OCI-LY3 (cell line): ENCODE data around the gene DIO1.

ENCODE experiments used
- H2AFZ ChIP-seq: fragments of 200-600, 300-600 bp; shearing (Covaris generic); 2 replicates; pipeline ENCODE4 v1.6.0; 2014; ENCODE audit warnings: antibody characterized with exemption, low read depth, low read length
- H3K27ac ChIP-seq: fragments of 200-600, 300-600 bp; sonication (generic); 2 replicates; pipeline ENCODE4 v1.5.1; 2014; ENCODE audit warnings: mild to moderate bottlenecking, low read length, moderate library complexity, mixed read lengths
- H3K27me3 ChIP-seq: fragments of 200-600, 300-600 bp; sonication (generic); 2 replicates; pipeline ENCODE4 v1.6.1; 2014; ENCODE audit warnings: low read depth, low read length, mixed read lengths
- H3K36me3 ChIP-seq: fragments of 200-600, 300-600 bp; sonication (generic); replicated peaks from 2 replicates; pipeline ENCODE3; 2014; ENCODE audit warnings: low read depth, low read length, mixed read lengths
- H3K4me1 ChIP-seq: fragments of 300-600, 200-600 bp; sonication (generic); 2 replicates; pipeline ENCODE4 v1.6.1; 2014; ENCODE audit warnings: low read length, mixed read lengths
- H3K4me2 ChIP-seq: fragments of 200-600, 300-600 bp; sonication (generic); 2 replicates; pipeline ENCODE4 v1.6.1; 2014; ENCODE audit warnings: low read length, mixed read lengths
- H3K4me3 ChIP-seq: fragments of 300-600, 200-600 bp; sonication (generic); 2 replicates; pipeline ENCODE4 v1.5.1; 2014; ENCODE audit warnings: antibody characterized with exemption, mild to moderate bottlenecking, low read length, moderate library complexity
- H3K79me2 ChIP-seq: fragments of 300-600, 200-600 bp; shearing (Covaris generic); 2 replicates; pipeline ENCODE4 v1.6.1; 2014; ENCODE audit warnings: mild to moderate bottlenecking, low read length, mixed read lengths
- H3K9ac ChIP-seq: fragments of 300-600, 200-600 bp; shearing (Covaris generic); 2 replicates; pipeline ENCODE4 v1.6.0; 2014; ENCODE audit warnings: mild to moderate bottlenecking, low read length, moderate library complexity
- H3K9me3 ChIP-seq: fragments of 200-600, 300-600 bp; shearing (Covaris generic); 2 replicates; pipeline ENCODE4 v1.6.1; 2014; ENCODE audit warnings: low read length, mixed read lengths; ENCODE audit not compliant: insufficient read depth
- H4K20me1 ChIP-seq: fragments of 200-600, 300-600 bp; sonication (generic); 2 replicates; pipeline ENCODE4 v1.6.1; 2016; ENCODE audit warnings: low read length, mixed read lengths; ENCODE audit not compliant: insufficient read depth
- EZH2phosphoT487 ChIP-seq: fragments of 200-600 bp; shearing (Covaris generic); IDR thresholded peaks from 2 replicates; pipeline ENCODE4 v1.6.1; 2018; ENCODE audit warnings: antibody characterized with exemption, mixed run types, low read depth
- TF ChIP-seq, protein P1 (sequence below): fragments of 200-600, 300-600 bp; sonication (generic); IDR thresholded peaks from 2 replicates; pipeline ENCODE4 v1.5.1; 2014; ENCODE audit warnings: antibody characterized with exemption, low read length, low read depth

The DIO1 gene

DNA sequence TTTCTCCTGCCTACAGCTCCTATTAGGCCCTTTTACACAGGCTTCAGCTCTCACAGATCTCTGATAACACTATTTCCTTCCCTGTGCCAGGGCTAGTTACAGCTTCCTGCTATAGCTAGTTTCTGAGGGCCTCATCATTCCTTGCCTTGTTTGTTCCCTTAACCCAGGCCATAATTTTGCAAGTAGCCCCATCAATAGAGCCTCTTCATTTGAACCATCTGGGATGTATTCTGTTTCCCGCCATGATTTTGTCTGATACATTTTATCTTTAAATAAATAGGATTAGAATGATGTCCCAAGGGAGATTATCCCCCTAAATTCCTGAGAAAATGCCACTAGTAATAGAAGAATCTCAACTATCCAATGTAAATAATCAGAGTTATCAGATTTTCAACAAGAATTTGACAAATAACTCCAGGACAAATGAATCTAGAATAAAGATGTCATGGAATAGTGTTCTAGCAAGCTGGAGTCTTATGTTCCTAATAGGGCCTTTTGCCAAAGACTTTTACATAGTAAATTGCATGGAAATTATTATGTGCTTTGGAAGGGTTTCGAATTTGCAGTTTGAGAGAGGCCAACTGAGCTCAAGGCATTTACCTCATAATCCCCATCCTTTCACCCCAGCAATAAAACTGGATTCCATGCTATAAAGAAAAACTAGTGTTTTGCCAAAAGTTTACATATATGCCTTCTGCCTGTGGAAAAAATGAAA lies 35.4 kb downstream of the DIO1 start:
- H3K4me3 ChIP-seq: no peak overlapping the region
- no peak overlapping the region for H3K27ac ChIP-seq
- H3K27me3 ChIP-seq: no peaks in the 10 kb centered on the region
- peaks cover 3% of the 10 kb centered on the region; the same call in 1 of the 2 replicates for H3K9me3 ChIP-seq
- no peaks in the 10 kb centered on the region for H4K20me1 ChIP-seq
- H3K36me3 ChIP-seq: peaks cover 14% of the 10 kb centered on the region
- H3K9ac ChIP-seq: no peak overlapping the region
- H2AFZ ChIP-seq: no peak overlapping the region
- H3K4me1 ChIP-seq: peaks cover 4% of the 10 kb centered on the region; the same call in 1 of the 2 replicates
- no peak for TF ChIP-seq EZH2phosphoT487
- TF ChIP-seq, protein P1, sequence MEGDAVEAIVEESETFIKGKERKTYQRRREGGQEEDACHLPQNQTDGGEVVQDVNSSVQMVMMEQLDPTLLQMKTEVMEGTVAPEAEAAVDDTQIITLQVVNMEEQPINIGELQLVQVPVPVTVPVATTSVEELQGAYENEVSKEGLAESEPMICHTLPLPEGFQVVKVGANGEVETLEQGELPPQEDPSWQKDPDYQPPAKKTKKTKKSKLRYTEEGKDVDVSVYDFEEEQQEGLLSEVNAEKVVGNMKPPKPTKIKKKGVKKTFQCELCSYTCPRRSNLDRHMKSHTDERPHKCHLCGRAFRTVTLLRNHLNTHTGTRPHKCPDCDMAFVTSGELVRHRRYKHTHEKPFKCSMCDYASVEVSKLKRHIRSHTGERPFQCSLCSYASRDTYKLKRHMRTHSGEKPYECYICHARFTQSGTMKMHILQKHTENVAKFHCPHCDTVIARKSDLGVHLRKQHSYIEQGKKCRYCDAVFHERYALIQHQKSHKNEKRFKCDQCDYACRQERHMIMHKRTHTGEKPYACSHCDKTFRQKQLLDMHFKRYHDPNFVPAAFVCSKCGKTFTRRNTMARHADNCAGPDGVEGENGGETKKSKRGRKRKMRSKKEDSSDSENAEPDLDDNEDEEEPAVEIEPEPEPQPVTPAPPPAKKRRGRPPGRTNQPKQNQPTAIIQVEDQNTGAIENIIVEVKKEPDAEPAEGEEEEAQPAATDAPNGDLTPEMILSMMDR: no peak
- H3K79me2 ChIP-seq: no peaks in the 10 kb centered on the region
- no peak overlapping the region for H3K4me2 ChIP-seq

- Histone ChIP-seq H3K27me3 (no peaks in the 10 kb centered on the region), H3K4me3 (no peak overlapping the region), H3K79me2 (no peaks in the 10 kb centered on the region), H3K4me2 (no peak overlapping the region), H3K9me3 (peaks cover 6% of the 10 kb centered on the region; the same call in 1 of the 2 replicates), H2AFZ (no peak overlapping the region), H4K20me1 (no peaks in the 10 kb centered on the region), H3K27ac (no peak overlapping the region), H3K4me1 (no peaks in the 10 kb centered on the region), H3K36me3 (peaks cover 19% of the 10 kb centered on the region), H3K9ac (no peak overlapping the region)
- no peak for TF ChIP-seq EZH2phosphoT487
- TF ChIP-seq, protein P1: no peak
Measured at GRCh38 chr1:53930932-53931331, 36.9 kb downstream of the DIO1 start.

GRCh38 chr1:53931523-53931922 lies 37.5 kb downstream of the DIO1 start:
- H3K4me1 ChIP-seq: no peaks in the 10 kb centered on the region
- no peak overlapping the region for H3K27ac ChIP-seq
- TF ChIP-seq, protein P1: no peak
- TF ChIP-seq EZH2phosphoT487: no peak
- peaks cover 6% of the 10 kb centered on the region; the same call in 1 of the 2 replicates for H3K9me3 ChIP-seq
- no peak overlapping the region for H2AFZ ChIP-seq
- H3K36me3 ChIP-seq: peaks cover 21% of the 10 kb centered on the region
- no peaks in the 10 kb centered on the region for H3K27me3 ChIP-seq
- no peaks in the 10 kb centered on the region for H4K20me1 ChIP-seq
- no peak overlapping the region for H3K9ac ChIP-seq
- H3K4me2 ChIP-seq: no peak overlapping the region
- no peaks in the 10 kb centered on the region for H3K79me2 ChIP-seq
- H3K4me3 ChIP-seq: no peak overlapping the region

GRCh38 chr1:53934170-53934765 lies 40.3 kb downstream of the DIO1 start:
- Histone ChIP-seq H3K79me2 (no peaks in the 10 kb centered on the region), H3K9ac (no peak overlapping the region), H2AFZ (no peak overlapping the region), H3K36me3 (peaks cover 16% of the 10 kb centered on the region), H3K27ac (no peak overlapping the region), H4K20me1 (no peaks in the 10 kb centered on the region), H3K4me1 (no peaks in the 10 kb centered on the region), H3K27me3 (no peaks in the 10 kb centered on the region), H3K4me3 (no peak overlapping the region), H3K9me3 (peaks cover 6% of the 10 kb centered on the region; the same call in 1 of the 2 replicates), H3K4me2 (no peak overlapping the region)
- TF ChIP-seq, protein P1: no peak
- TF ChIP-seq EZH2phosphoT487: no peak
